Suprapubic skin (tissue), 4 donors: ENCODE measurements around the gene USP7.

Experiments used
- CTCF ChIP-seq, 2 donors: fragments of 200-600 bp in 1 of 2; fragments of 450-650 bp in 1 of 2; sonication (generic) in 1 of 2; IDR thresholded peaks; one replicate each; pipeline ENCODE4 v1.5.1; 2016 to 2019; ENCODE audit warnings: antibody characterized with exemption in 2 of 2, mild to moderate bottlenecking in 1 of 2, moderate library complexity in 1 of 2
- EP300 ChIP-seq: sonication (generic); formaldehyde crosslinking; IDR thresholded peaks from one replicate; pipeline ENCODE4 v1.6.1; 2017; ENCODE audit warnings: antibody characterized with exemption
- POLR2A ChIP-seq, 2 donors: fragments of 450-650 bp; IDR thresholded peaks; one replicate each; pipeline ENCODE4 v1.6.1; 2017; ENCODE audit warnings: antibody characterized with exemption in 2 of 2, mild to moderate bottlenecking in 2 of 2, moderate library complexity in 2 of 2
- POLR2AphosphoS5 ChIP-seq, 3 donors: sonication (generic); formaldehyde crosslinking; IDR thresholded peaks; one replicate each; pipeline ENCODE4 v1.6.1; 2017; ENCODE audit warnings: antibody characterized with exemption in 3 of 3

DNA sequence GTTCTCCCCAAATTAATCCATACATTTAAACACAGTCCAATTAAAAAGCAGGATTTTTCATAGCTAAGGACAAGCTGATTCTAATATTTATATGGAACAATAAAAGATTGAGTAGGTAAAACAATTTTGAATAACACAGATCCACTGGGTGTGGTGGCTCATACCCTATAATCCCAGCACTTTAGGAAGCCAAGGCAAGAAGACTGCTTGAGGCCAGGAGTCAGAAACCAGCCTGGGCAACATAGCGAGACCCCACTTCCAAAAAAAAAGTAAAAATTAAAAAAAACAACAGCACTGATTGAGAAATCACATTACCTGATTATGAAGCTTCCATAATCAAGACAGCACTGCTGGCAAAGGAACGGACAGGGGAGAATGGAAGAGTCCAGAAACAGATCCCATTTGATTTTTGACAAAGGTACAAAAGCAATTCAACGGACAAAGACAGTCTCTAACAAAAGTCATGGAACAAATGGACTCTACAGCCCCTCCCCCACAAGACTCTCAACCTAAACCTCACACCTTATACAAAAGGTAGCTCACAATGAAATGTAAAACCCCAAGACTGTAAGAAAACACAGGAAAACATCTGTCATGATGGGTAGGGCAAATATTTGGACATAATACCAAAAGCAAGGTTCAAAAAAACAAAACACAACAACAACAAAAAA lies 17.9 kb downstream of the USP7 start:
- no peak for TF ChIP-seq EP300
- no peak for TF ChIP-seq CTCF (IDR thresholded peaks at IDR 0.05)
- TF ChIP-seq POLR2AphosphoS5 (IDR thresholded peaks at IDR 0.05) = no peak
- no peak for TF ChIP-seq POLR2A (IDR thresholded peaks at IDR 0.05)
